ENCODE data around the gene MAP3K10. TPM values are rescaled to one million over a fixed set of nuclear protein-coding genes. Genes with fewer than 3 reads are reported as not detected.

The MAP3K10 gene
- total and polyA plus RNA-seq, 2 of the 4 experiments (the other 2 are of a cell fraction) = 1.8 to 5.5 TPM

DNA sequence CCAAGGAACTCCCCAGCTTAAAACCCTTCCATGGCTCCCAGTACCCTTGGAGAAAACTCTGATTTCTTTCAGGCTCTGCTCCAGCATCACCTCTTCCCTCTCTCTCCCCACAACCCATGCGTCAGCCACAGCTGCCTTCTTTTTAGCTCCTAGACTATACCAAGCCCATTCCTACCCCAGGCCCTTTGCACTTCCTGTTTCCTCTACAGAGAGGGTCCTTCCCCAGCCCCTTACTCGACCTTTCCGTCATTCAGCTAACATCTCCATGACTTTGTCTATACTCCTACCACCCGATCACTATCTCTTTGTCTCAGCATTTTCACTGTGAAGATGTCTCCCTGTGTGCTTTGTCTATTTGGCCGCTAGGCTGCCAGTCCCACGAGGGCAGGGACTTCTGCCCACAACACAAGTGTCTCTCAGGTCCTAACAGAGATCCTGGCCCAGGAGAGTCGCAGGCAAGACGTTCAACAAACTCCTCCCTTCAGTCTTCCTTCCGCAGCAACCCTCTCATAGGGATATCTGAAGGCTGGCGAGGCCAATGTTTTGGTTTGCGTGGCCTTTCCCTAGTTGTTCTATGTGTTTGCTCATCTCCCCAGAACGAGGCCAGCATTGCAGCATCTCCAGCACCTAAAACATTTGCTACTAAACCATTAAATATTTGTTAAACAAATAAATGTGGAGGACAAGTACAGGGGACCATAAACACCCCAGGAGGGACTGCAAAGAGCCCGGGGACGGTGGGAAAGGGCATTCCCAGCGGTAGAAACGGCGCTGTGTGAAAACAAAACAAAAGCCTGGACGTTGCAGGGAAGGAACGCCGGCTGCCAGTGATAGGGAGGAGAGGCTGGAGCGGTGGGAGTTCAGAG, 34.4 kb downstream of the MAP3K10 start:
- no peak overlapping the region for H3K27ac ChIP-seq (ENCODE audit: insufficient read depth, low read length)
- H2AFZ ChIP-seq (replicated peaks; ENCODE audit: low read length, poor library complexity) = peak overlapping the region; percentile 90
- H2BK20ac ChIP-seq (ENCODE audit: low read depth, low read length) = 0 out of 2 replicates have a peak overlapping the region, but pooled peaks have one; percentile 18
- H2BK120ac ChIP-seq (ENCODE audit: low read depth, low read length) = peak overlapping the region; percentile 60
- H2AK9ac ChIP-seq (replicated peaks; ENCODE audit: low read depth, low read length, poor library complexity) = peak overlapping the region; percentile 52
- 0 out of 2 replicates have a peak overlapping the region, but pooled peaks have one; percentile 27 for H3K9ac ChIP-seq (ENCODE audit: low read depth, low read length)
- H3K4me1 ChIP-seq (ENCODE audit: control insufficient read depth, insufficient read depth, low read length) = peaks cover 5% of the 10 kb centered on the region
- ATAC-seq (ENCODE audit: low read depth) (peak; percentile 44), DNase-seq (peak; percentile 37)
- 61% methylated on average over 4 of the region's 21 CpGs; no CpG with 5 or more reads in 1 of the 2 experiments for WGBS, 2 experiments (ENCODE audit: extremely low coverage in 2 of 2, insufficient read length in 1 of 2)
- H3K27me3 ChIP-seq (ENCODE audit: control insufficient read depth, insufficient read depth, low read length) = no peaks in the 10 kb centered on the region
- no peaks in the 10 kb centered on the region for H3K9me3 ChIP-seq (ENCODE audit: control insufficient read depth, insufficient read depth, low read length)
- peak overlapping the region; percentile 59 to 63; a peak in 3 of 4 replicates for H4K8ac ChIP-seq (ENCODE audit: low read depth in 2 of 2, low read length in 2 of 2)
- H4K5ac ChIP-seq (ENCODE audit: low read depth, low read length) = peak overlapping the region; percentile 50; the same call in 1 of the 2 replicates
- H3K18ac ChIP-seq (ENCODE audit: low read depth, low read length) = peak overlapping the region; percentile 15; the same call in 1 of the 2 replicates
- dilution Hi-C loops (cut with HindIII; ENCODE audit: low sequenced_read_pairs, unreplicated experiment) (no loop called here), in situ Hi-C loops (cut with MboI; ENCODE audit: low sequenced_read_pairs) (no loop called here), intact Hi-C loops (cut with micrococcal nuclease) (no loop called here)
- peak; percentile 50; the same call in 1 of the 2 replicates for TF ChIP-seq CEBPB (IDR thresholded peaks at IDR 0.05; ENCODE audit: low read depth, low read length)
- TF ChIP-seq CHD1 (IDR thresholded peaks at IDR 0.05; ENCODE audit: low read depth, low read length) = no peak
- H3K4me2 ChIP-seq (ENCODE audit: low read depth, low read length) = peak overlapping the region; percentile 33
- H3K56ac ChIP-seq (ENCODE audit: extremely low read depth, insufficient read depth, low read length) = no peak overlapping the region; the same call in 1 of the 2 replicates
- H3K36me3 ChIP-seq (ENCODE audit: control insufficient read depth, insufficient read depth, low read length) = no peaks in the 10 kb centered on the region
- no TSS peak for BruUV-seq (replicated peaks)
- no peaks in the 10 kb centered on the region for H4K20me1 ChIP-seq (ENCODE audit: insufficient read depth, low read length)
- peak overlapping the region; percentile 8 for H3K4me3 ChIP-seq (ENCODE audit: insufficient read depth, low read depth, low read length)
- peak overlapping the region; percentile 47 for H3K4ac ChIP-seq (ENCODE audit: low read depth, low read length)
- ChIA-PET POLR2A (ENCODE audit: unreplicated experiment) (no interaction called here), CTCF (no interaction called here)
- H2AK5ac ChIP-seq (ENCODE audit: low read depth, low read length) = no peak overlapping the region
- H4K91ac ChIP-seq (ENCODE audit: insufficient read depth, low read depth, low read length) = peak overlapping the region; percentile 63; the same call in 1 of the 2 replicates
- H3K14ac ChIP-seq (replicated peaks; ENCODE audit: low read depth, low read length) = peak overlapping the region; percentile 75
- peaks cover 5% of the 10 kb centered on the region for H3K9me1 ChIP-seq (ENCODE audit: insufficient read depth, low read length)
- no peaks in the 10 kb centered on the region for H3K79me1 ChIP-seq (ENCODE audit: low read depth in 1 of 2, low read length in 2 of 2)
- H2BK5ac ChIP-seq (ENCODE audit: low read depth, low read length, poor library complexity, severe bottlenecking) = no peak overlapping the region
- no peak overlapping the region for H2BK15ac ChIP-seq (ENCODE audit: low read depth, low read length)
- H3K23ac ChIP-seq (ENCODE audit: low read depth, low read length) = peak overlapping the region; percentile 86
